GM19463 (cell line): ENCODE measurements around the gene RFXANK.
"Not testable (repeated sequence)": the region's sequence is repeated elsewhere in the genome, so short reads cannot be mapped to it uniquely, and the experiment has no call there.

Source experiments
- ATAC-seq: cut with Tn5 transposase; IDR thresholded peaks from one replicate; pipeline ENCODE4 v1.9.1; 2021; ENCODE audit warnings: mild to moderate bottlenecking, moderate library complexity; ENCODE audit not compliant: unreplicated experiment

Gene RFXANK, protein sequence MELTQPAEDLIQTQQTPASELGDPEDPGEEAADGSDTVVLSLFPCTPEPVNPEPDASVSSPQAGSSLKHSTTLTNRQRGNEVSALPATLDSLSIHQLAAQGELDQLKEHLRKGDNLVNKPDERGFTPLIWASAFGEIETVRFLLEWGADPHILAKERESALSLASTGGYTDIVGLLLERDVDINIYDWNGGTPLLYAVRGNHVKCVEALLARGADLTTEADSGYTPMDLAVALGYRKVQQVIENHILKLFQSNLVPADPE

DNA sequence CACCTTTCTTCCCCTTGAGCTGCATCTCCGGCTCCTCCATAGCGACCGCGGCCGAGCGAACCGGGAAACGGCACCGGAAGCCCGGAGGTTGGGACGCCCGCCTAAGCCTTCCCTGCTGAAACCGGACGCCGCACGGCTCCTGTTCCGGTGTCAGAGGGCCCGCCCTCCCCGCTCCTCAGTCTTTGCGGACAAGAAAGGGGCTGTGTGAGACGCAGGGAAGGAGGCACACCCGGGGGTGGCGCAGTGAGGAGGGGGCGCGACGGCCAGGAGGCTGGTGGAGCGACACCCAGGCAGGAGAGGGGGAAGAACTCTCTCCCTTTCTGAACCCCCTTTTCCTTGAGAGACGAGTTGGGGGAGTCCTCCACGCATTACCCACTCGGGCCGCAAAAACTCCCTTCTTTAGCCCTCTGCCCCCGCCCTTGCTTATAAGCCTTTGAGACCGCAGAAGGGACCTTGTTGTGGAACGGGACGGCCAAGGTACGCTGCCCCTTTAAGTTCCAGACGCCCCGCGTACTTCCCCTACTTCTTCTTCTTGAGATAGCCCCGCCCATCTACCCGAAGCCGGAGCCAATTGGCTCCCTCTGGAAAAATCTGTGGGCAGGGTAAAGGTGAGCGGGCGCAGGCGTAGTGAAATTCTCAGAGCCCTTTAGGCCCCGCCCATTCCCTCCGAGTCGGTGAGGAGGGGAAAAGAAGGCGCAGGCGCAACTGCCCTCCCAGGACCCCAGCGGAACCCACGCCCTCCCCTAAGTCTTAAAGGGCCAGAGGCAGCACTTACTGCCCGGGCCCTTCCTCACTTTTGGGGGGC lies at the start of gene RFXANK, which contains the start of gene BORCS8:
RFXANK (plus strand) TSS at position 181 of the 805 bp plus-strand sequence. CDS start 1,689 bp downstream, outside the sequence.
BORCS8 (minus strand) TSS at position 75 of the 805 bp plus-strand sequence; CDS start at position 40, 35 bp downstream.
- peak; percentile 88 for ATAC-seq

DNA sequence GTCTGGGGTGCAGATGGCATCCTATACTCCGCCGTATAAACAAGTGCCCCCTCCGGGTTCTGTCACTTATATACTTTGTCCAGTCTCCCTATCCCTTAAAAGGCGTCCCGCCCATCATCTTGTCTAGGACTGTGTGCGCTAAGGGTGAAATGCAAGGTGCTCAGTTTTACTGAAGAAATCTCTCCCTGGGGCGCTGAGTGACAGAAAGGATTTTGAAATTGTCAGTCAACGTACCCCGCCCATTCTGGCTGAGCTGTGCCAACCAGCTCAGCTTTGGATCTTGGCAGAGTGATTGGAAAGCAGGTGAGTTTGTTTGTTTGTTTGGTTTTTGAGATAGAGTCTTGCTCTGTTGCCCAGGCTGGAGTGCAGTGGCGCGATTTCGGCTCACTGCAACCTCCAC lies 49.7 kb upstream of the RFXANK start:
- no peak for ATAC-seq

DNA sequence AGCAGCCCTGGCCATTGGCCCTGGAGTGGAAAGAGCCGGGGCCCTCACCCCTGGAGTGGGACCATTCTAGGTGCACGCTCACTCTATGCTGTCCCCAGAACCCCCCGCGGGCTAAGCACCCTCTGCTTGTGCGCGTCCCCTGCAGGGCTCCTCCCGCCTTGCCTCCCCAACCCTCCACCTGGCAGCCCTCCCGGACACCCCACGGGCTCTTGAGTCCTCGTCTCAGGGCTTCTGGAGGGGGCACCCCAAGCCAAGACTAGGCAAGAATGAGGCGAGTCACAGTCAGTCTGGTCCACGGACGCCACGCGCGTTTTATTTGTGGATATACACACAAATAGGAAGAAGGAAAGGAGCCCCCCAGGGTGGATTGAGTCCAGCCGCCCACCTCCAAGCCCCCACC lies 46.8 kb upstream of the RFXANK start:
- no peak for ATAC-seq

DNA sequence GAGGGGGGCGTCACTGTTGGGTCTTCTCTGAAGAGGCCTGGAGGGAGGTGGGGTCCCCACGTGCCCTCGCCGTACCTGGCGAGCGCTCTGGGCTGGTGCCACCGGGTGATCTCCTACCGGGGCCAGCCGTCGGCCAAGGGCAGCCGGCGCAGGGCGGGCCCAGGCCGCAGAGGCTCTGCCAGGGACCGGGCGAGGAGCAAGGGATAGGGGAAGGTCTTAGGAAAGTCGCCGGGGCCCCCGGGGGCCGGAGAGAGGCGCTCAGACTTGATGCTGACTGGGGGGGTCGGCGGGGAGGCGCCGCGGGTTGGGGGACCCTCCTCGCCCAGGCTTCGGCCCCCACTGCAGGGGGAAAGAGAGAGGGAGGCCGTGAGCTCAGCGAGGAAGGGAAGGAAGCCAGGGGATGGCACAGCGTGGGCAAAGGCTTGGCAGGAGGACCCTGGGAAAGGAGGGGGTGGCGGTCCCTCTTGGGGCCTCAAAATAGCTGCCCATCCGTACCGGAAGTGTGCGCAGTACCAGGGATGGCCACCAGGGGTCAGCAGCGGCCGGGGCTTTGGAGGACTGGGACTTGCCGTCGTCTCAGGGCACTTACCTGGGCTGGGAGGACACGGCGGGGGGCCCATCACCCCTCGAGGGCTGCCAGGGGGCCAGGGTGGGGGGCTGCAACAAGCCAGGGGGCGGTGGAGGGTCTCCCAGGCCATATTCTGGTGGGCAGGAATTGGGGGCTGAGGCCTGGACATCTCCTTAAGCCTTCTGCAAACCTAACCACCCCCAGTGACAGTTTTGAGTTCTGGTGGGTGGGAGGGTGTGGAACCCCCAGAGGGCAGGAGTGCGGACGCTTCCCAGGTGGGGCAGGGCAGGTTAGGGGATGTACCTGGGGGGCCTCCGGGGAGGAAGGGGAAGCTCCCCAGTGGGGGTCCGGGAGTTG lies 46.1 kb upstream of the RFXANK start:
- no peak for ATAC-seq

DNA sequence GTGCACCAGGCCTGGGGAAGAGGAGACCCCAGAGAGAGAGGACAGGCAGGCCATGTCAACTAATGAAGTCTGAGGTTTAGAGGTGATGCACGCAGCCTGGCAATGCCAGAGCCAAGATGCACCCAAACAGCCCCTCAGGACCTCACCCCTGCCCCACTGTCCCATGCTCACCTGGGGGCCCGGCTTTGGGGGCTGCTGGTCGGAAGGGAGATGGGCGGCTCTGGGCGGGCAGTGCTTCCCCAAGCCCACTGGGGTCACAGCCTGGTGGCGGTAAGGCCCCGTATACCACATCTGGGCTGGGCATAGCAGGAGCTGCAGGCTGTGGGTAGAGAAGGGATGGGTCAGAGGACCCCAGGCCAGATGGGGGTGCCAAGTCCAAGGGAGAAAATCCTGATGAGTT lies 45.2 kb upstream of the RFXANK start:
- ATAC-seq: no peak

DNA sequence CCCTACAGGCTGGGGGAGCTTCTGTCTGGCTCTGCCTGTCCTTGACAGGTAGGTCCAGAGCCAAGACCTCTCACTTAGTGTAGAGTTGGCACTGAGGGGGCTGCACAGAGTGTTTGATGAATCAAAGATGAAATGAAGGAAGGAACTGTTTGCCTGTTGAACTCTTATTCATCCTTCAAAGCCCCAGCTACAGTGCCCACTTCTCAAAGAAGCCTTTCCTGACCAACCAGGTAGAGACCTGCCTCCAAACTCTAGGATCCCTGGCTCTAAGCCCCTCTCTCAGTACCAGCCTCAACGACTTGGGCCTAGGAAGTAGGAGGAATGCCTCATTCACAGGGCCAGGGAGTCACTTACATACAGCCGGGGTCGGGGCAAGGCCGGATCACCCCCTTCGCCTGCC lies 44.7 kb upstream of the RFXANK start:
- no peak for ATAC-seq

DNA sequence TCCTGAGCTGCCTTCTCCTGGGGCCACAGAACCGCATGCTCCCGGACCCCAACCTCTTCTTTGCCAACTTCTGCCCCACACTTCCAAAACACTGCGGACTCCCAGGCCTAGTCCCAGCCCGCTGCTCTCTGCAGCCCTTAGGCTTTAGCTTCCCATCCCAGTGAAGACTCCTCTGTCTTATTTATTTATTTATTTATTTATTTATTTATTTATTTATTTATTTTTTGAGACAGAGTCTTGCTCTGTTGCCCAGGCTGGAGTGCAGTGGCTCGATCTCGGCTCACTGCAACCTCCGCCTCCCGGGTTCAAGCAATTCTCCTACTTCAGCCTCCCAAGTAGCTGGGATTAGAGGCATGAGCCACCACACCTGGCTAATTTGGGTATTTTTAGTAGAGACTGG lies 43.6 kb upstream of the RFXANK start:
- not testable (repeated sequence) for ATAC-seq

DNA sequence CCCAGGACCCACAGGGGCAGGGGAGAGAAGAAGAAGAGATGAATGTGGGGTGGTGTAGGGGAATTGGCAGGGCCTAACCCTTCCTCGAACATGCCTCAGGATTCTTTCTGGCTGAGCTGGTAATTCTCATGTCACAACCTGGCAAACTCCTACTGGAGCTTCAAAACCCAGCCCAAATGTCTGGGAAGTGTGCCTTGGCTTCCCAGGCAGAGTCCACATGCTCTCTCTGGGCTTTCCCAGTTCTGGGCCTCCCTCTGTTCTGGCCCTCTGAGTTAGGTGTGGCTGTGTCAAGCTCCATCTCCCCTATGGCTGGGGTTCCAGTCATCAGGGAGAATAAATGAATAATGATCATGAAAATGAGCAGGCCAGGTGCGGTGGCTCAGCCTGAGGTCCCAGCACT lies 42.6 kb upstream of the RFXANK start:
- ATAC-seq: no peak

DNA sequence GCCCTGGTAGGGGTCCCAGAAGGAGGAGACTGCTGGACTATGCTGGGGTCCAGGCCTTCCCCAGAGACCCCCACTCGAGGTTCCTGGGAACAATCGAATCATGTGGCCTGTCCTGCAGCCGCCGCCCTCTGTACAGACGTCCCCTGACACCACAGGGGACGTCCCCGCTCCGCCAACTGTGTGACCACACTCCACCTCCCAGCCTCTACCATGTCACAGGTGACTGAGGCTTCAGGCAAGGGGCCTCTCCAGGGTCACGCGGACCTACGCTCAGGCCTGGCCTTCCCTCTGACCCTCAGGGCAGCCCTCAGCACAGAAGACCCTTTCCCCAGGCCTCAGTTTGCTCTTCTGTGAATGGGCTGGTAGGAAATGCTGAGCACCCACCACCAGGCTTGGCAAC lies 40.6 kb upstream of the RFXANK start:
- peak; percentile 42 for ATAC-seq

DNA sequence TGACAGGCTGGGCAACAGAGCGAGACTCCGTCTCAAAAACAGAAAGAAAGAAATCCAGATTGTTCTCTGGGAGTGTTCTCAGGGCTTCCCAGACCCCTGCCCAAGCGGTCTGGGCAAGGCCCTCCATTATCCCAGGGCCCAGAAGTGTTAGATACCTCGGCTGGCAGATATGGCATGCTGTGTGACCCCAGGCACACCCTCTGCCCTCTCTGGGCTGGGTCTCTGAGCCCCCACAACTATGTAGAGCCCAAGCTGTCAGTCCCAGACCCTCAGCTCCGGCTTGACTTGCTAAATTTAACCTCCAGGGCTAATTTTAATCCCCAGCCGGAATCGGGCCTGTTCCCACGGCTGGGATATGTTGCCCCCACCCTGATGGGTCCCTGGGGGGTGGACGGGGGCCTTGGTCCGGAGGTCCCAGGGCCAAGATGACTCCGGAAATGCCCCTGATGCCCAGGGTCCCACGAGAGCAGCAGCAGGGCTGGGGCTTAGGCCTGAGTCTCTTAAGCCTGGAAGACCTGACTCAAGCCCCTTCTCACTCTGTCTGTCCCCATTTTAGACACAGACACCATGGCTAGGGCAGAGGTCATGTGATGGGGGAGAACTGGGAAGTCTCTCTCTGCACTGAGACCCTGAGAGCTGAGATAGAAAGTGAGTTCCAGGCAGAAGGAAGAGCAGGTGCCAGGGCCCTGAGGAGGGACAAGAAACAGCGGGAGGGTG lies 39.2 kb upstream of the RFXANK start:
- no peak for ATAC-seq

DNA sequence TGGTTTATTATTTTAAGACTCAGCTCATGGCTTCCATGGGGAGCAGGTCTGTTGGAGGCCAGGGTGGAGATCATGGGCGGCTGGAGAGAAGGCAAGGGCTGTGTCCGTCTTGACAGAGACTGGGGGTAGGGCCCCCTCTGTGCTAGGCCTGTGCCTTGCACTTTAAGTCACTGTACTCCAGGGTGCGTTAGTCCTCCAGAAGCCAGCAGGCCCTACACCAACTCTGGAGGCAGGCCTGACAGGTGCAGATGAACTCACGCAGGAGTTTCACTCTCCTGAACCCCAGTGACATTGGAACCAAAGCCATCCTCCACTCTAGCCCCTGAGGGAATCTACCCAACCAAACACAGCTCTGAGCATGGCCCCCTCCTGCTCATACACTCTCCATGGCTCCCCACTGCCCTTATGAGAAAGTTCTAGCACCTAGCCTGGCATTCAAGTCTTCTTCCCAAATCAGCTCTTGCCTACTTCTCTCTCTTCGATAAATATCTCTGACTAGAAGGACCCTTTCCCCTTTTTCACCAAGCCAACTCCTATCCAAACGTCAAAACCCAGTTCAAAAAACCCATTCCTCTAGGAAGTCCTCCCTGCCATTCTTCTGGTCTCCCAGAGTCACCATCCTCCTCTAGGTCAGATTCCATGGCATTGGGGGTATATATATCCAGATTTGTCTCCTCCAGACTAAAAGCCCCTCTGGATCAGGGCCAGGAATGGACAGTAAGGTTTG lies 37.1 kb upstream of the RFXANK start:
- ATAC-seq: no peak

DNA sequence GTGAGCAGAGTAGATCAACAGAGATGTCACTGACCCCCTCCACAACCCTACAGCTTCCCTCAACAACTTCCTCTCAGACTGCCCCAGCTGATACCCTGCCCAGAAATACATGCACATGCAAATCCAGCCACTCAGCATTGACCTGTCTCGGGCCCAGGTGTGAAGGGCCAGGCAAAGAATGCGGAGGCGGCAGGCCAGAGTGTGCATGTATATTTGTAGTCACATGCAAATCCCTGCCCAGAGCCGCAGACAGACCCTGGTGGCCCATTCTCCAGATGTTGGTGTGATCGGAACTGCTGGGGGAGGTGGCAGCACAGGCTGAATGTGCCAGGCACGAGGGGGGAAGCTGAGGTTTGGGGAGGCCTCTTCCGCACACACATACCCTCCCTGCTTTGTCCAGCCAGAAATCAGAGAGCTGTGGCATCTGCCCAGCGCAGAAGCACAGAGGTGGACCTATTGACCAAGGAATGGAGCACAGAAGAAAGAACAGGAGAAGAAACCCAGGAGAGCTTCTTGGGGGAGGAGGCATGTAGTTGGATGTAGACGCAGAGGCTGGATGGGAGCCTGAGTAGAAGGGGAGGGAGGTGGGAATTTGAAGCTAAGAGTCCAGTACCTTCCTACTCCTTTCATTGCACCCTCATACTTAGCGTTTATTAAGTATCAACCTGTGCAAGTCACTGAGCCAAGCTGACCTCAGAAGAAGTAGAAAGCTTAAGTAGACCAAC lies 36.4 kb upstream of the RFXANK start:
- peak; percentile 78 for ATAC-seq

DNA sequence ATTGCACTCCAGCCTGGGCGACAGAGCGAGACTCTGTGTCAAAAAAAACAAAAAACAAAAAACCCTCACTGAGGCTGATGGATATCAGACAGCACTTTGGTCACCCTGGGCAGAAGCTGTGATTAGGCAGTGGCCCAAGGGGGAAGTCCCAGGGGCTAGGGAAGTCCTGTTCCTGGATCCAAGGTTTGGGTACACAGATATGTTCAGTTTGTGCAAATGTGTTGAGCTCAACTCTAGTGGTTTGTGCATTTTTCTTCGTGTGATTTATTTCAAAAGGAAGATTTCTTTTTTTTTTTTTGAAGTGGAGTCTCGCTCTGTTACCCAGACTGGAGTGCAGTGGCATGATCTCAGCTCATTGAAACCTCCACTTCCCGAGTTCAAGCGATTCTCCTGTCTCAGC lies 34.2 kb upstream of the RFXANK start:
- no peak for ATAC-seq

DNA sequence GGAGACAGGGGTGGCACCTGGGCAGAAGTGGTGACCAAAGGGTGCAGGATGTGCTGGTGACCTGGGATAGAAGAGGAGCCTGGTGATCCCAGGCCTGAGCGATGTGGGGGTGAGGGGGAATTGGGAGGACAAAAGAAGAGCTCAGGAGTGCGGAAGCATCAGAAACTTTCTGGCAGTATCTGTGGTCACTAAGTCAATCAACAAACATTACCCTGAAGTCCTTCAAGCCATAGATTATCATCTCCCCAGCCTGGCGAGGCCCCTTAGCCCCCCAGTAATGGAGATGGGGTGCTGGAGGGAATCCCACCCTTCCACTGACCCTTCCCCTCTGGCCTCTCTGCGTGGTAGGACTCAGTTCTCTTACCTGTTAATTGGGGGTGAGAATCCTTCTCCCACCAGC lies 32.5 kb upstream of the RFXANK start:
- ATAC-seq: no peak

DNA sequence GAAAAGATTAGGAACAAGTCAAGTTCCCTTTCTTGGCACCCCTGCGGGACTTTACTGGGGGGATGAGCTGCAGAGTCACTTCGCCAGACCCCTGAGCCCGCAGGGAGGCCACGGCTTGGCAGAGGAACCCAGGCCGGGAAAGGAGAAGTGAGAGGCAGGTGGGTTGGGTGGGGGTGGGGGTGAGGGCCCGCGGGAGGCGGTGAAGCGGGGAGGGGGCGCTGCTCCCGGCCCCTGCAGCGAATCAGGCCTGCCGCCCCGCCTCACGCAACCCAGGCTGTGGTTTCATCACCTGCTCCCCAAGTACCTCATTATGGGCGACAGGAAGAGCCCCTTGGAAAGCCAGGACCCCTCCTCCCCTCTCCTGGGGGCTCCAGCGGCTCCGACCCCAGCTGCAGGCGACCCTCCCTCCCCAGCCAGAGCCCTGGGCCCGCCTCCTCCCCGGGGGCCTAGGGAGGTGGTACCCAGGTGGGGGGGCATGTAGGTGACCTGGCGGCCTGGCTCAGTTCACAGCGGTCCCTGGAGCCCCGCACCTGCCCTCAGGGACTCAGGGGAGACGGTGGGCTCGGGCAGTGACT lies 31.5 kb upstream of the RFXANK start:
- ATAC-seq: no peak

DNA sequence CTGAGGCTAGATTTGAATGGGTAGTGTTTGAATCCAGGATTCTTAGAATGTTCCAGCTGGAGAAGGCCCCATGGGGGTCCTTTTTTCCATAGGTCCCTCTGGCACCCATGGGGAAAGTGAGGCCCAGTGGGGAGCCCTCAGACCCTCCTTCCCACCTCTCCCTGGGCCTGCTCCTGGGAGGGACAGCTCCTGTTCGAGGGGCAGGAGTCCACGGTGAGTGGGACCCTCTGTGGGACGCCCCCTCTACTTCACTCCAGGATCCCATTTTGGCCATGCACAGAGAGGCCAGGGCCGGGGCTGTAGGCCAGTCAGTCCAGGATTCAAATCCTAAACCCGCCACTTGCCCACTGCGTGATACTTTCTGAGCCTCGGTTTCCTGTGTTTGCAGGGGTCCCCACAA lies 29.6 kb upstream of the RFXANK start:
- ATAC-seq: no peak

DNA sequence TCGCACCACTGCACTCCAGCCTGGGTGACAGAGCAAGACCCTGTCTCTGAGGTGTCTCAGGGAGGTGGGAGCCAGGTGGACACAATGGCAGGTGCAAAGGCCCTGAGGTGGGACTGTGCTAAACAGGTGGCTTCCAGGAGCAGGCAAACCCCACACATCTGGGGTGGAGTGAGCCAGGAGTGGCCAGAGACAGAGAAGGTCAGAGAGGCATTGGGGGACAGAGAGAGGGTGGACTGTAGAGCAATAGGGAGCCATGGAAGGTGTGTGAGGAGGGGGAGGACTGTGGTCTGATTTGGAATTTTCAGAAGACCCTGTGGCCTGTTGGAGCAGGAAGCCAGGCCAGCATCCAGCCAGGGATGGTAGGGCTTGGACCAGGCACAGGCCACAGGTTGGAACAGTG lies 26.7 kb upstream of the RFXANK start:
- ATAC-seq: no peak

DNA sequence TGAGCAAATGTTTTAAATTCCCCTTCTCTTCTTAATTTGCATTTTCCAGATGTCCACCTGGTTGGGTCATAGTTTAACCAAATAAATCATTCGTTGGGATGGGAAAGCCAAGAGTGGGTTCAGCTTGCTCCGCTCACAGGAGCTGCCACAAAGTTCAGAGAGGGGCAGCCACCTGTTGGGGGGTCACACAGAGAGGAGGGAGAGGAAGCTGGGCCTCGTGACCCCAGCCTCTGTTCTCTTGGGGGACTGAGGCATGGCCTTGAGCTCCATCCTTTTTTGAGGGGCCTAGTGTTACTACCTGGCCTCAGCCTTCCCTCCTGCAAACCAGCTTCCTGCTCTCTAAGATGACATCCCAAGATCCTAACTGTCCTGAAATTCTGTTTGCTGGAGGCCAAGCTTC lies 24.4 kb upstream of the RFXANK start:
- ATAC-seq: no peak
